GM12873 (cell line): ENCODE results near the gene CYP4Z1.

Source experiments
- TF ChIP-seq, protein P1 (sequence below): IDR thresholded peaks from 2 replicates; pipeline ENCODE4 v1.5.1; 2012; ENCODE audit warnings: low read depth, mild to moderate bottlenecking, moderate library complexity, low read length, control low read depth; ENCODE audit not compliant: insufficient read depth; ENCODE audit errors: missing control alignments

The CYP4Z1 gene

GRCh38 chr1:47036764-47037163 is 30.3 kb upstream of the CYP4Z1 start:
- TF ChIP-seq, protein P1, sequence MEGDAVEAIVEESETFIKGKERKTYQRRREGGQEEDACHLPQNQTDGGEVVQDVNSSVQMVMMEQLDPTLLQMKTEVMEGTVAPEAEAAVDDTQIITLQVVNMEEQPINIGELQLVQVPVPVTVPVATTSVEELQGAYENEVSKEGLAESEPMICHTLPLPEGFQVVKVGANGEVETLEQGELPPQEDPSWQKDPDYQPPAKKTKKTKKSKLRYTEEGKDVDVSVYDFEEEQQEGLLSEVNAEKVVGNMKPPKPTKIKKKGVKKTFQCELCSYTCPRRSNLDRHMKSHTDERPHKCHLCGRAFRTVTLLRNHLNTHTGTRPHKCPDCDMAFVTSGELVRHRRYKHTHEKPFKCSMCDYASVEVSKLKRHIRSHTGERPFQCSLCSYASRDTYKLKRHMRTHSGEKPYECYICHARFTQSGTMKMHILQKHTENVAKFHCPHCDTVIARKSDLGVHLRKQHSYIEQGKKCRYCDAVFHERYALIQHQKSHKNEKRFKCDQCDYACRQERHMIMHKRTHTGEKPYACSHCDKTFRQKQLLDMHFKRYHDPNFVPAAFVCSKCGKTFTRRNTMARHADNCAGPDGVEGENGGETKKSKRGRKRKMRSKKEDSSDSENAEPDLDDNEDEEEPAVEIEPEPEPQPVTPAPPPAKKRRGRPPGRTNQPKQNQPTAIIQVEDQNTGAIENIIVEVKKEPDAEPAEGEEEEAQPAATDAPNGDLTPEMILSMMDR = no peak

DNA sequence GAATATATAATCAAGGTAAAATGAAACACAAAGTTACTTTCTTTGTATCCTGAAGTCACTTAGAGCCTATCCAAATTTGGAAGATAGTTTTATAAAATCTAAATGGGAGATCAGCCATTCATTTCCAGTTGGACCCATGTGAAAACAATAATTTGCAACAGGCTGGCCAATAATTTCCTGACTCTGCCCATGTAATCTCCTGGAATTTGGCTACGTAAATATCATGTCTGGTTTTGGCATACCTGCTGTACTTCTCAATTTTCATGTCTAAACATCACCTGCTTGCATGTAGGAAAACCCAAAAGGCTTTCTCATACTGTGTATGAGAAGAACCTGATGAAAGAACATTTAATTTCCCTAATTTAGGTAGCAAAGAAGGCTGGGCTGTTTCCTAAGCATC is 7.7 kb upstream of the CYP4Z1 start:
- TF ChIP-seq, protein P1 = no peak

GRCh38 chr1:47089356-47089755 is 22.3 kb downstream of the CYP4Z1 start:
- TF ChIP-seq, protein P1 = peak; percentile 54

- TF ChIP-seq, protein P1 = peak; percentile 27
These were observed 24.4 kb downstream of the CYP4Z1 start for GRCh38 chr1:47091476-47091875.

- TF ChIP-seq, protein P1 = no peak
These were observed 37.8 kb downstream of the CYP4Z1 start for GRCh38 chr1:47104816-47105215.

DNA sequence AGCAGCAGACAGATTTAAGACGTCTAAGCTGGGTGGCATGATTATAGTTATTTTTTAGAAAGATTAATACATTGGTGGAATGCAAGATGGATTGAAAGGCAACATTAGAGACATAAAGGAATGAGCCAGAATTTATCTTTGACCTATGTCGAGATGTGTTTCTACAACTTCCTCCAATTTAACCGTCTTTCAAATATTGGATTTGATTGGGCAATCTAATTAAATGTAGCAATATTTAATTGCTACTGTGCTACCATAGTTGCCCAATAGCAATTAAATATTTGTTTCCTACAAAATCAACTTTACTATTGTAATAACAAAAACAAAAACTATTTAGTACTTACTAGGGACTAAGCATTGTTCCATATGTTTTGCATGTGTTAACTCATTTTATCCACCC is 39.8 kb downstream of the CYP4Z1 start:
- TF ChIP-seq, protein P1 = no peak

DNA sequence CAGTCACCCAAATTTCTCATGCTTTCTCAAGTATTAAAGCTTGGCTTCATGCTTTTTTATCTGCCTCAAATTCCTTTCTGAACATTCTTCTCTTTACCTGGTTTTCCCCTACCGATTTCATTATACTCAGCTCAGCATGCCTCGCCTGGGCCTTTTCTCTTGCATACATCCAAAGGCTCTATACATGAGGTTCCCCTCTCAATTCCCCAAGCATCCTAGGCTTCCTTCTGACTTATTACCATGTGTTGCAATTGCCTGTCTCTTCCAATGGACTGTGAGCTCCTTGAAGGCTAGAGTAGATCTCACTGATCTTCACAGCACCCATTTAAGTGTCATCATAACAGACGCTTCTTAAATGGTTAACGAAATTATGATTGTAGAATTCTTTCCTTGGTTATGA is 46.1 kb downstream of the CYP4Z1 start:
- TF ChIP-seq, protein P1 = no peak
